SK-N-SH treated with all-trans-retinoic acid at 6 μM for 48 hours (cell line): ENCODE results near the gene GASK1B.

Experiments used
- ATAC-seq: fragments of 200-7000 bp; cut with Tn5 transposase; 3 replicates; pipeline ENCODE4 v1.9.1; 2020; ENCODE audit warnings: mild to moderate bottlenecking, moderate library complexity
- ARNTL ChIP-seq: fragments of 450-650 bp; formaldehyde crosslinking; IDR thresholded peaks from 2 replicates; pipeline ENCODE4 v1.5.0; 2020; ENCODE audit warnings: low read depth, mild to moderate bottlenecking, moderate library complexity, borderline replicate concordance
- BACH2 ChIP-seq: fragments of 250-450 bp; sonication (Bioruptor Pico); IDR thresholded peaks from 2 replicates; pipeline ENCODE4 v1.9.0; 2021; ENCODE audit warnings: mild to moderate bottlenecking, borderline replicate concordance
- CREB5 ChIP-seq: fragments of 250-450 bp; sonication (Bioruptor Pico); IDR thresholded peaks from 2 replicates; pipeline ENCODE4 v1.5.1; 2020; ENCODE audit warnings: low read depth, mild to moderate bottlenecking, moderate library complexity
- CSDC2 ChIP-seq: fragments of 250-450 bp; sonication (Bioruptor Pico); IDR thresholded peaks from 2 replicates; pipeline ENCODE4 v1.5.0; 2020; ENCODE audit warnings: mild to moderate bottlenecking, moderate library complexity
- ESRRG ChIP-seq: fragments of 250-450 bp; sonication (Bioruptor Pico); IDR thresholded peaks from 2 replicates; pipeline ENCODE4 v1.6.1; 2021; ENCODE audit warnings: mild to moderate bottlenecking
- GLIS3 ChIP-seq: fragments of 250-450 bp; sonication (Bioruptor Pico); IDR thresholded peaks from 2 replicates; pipeline ENCODE4 v1.5.0; 2020; ENCODE audit warnings: mild to moderate bottlenecking, moderate library complexity
- ISL1 ChIP-seq: fragments of 250-450 bp; sonication (Bioruptor Pico); IDR thresholded peaks from 2 replicates; pipeline ENCODE4 v2.1.2; 2022; ENCODE audit warnings: mild to moderate bottlenecking, moderate library complexity
- OSR1 ChIP-seq: fragments of 250-450 bp; sonication (Bioruptor Pico); IDR thresholded peaks from 2 replicates; pipeline ENCODE4 v1.8.0; 2022; ENCODE audit warnings: moderate library complexity, mild to moderate bottlenecking, inconsistent platforms
- RARB ChIP-seq: fragments of 250-450 bp; sonication (Bioruptor Pico); IDR thresholded peaks from 2 replicates; pipeline ENCODE4 v1.8.0; 2021; ENCODE audit warnings: mild to moderate bottlenecking, moderate library complexity
- SNAI2 ChIP-seq: fragments of 250-450 bp; sonication (Bioruptor Pico); IDR thresholded peaks from 2 replicates; pipeline ENCODE4 v1.5.0; 2020; ENCODE audit warnings: mild to moderate bottlenecking, moderate library complexity
- TCF4 ChIP-seq: fragments of 250-450 bp; sonication (Bioruptor Pico); IDR thresholded peaks from 2 replicates; pipeline ENCODE4 v1.8.0; 2021; ENCODE audit warnings: mild to moderate bottlenecking, moderate library complexity, borderline replicate concordance
- ZFP3 ChIP-seq: fragments of 250-450 bp; sonication (Bioruptor Pico); IDR thresholded peaks from 2 replicates; pipeline ENCODE4 v1.5.0; 2020; ENCODE audit warnings: mild to moderate bottlenecking, moderate library complexity
- ZFP30 ChIP-seq: fragments of 450-650 bp; formaldehyde crosslinking; IDR thresholded peaks from 2 replicates; pipeline ENCODE4 v1.5.0; 2022; ENCODE audit warnings: mild to moderate bottlenecking, moderate library complexity
- ZNF565 ChIP-seq: fragments of 450-650 bp; formaldehyde crosslinking; conservative IDR thresholded peaks from 2 replicates; pipeline ENCODE4 v1.5.0; 2020; ENCODE audit warnings: low read depth, mild to moderate bottlenecking, moderate library complexity
- ZNF70 ChIP-seq: fragments of 450-650 bp; formaldehyde crosslinking; IDR thresholded peaks from 2 replicates; pipeline ENCODE4 v1.5.0; 2020; ENCODE audit warnings: mild to moderate bottlenecking, moderate library complexity
- ZNF8 ChIP-seq: fragments of 450-650 bp; formaldehyde crosslinking; IDR thresholded peaks from 2 replicates; pipeline ENCODE4 v1.5.0; 2020; ENCODE audit warnings: mild to moderate bottlenecking, moderate library complexity
- TF ChIP-seq, protein P1 (sequence below): fragments of 250-450 bp; sonication (Bioruptor Pico); IDR thresholded peaks from 2 replicates; pipeline ENCODE4 v1.5.1; 2021; ENCODE audit warnings: mild to moderate bottlenecking, moderate library complexity
- TF ChIP-seq, protein P2 (sequence below): fragments of 250-450 bp; sonication (Bioruptor Pico); IDR thresholded peaks from 2 replicates; pipeline ENCODE4 v1.8.0; 2020; ENCODE audit warnings: mild to moderate bottlenecking, moderate library complexity, borderline replicate concordance
- TF ChIP-seq, protein P3 (sequence below): fragments of 250-450 bp; sonication (Bioruptor Pico); IDR thresholded peaks from 2 replicates; pipeline ENCODE4 v1.5.0; 2020; ENCODE audit warnings: mild to moderate bottlenecking, moderate library complexity
- TF ChIP-seq, protein P4 (sequence below): fragments of 250-450 bp; sonication (Bioruptor Pico); IDR thresholded peaks from 2 replicates; pipeline ENCODE4 v1.8.0; 2021; ENCODE audit warnings: low read depth, mild to moderate bottlenecking, moderate library complexity, borderline replicate concordance

Gene GASK1B

DNA sequence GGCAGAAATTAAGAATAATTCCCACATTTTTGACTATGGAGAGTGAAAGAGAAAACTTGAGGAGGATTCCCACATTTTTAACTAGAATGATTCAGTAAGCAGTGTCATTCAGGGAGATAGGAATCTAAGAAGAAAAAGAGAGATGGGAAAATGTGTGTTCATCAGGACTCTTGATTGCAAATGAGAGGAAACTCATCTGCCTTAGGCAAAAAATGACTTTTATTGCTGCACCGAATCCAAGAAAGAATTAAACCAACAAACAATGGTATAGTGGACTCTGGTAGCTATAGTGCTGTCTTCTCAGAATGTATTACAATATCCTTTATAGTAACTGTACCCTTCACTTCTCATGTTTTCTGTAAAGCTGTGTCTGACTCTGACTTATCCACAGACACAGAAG lies 22.5 kb upstream of the GASK1B start:
- ATAC-seq = no peak
- TF ChIP-seq CSDC2 (CRISPR knock-in tag) = no peak
- TF ChIP-seq ESRRG (CRISPR knock-in tag) = no peak
- no peak for TF ChIP-seq ARNTL
- TF ChIP-seq GLIS3 (CRISPR knock-in tag) = no peak
- TF ChIP-seq, protein P1, sequence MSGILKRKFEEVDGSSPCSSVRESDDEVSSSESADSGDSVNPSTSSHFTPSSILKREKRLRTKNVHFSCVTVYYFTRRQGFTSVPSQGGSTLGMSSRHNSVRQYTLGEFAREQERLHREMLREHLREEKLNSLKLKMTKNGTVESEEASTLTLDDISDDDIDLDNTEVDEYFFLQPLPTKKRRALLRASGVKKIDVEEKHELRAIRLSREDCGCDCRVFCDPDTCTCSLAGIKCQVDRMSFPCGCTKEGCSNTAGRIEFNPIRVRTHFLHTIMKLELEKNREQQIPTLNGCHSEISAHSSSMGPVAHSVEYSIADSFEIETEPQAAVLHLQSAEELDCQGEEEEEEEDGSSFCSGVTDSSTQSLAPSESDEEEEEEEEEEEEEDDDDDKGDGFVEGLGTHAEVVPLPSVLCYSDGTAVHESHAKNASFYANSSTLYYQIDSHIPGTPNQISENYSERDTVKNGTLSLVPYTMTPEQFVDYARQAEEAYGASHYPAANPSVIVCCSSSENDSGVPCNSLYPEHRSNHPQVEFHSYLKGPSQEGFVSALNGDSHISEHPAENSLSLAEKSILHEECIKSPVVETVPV (CRISPR knock-in tag) = no peak
- no peak for TF ChIP-seq ZNF565 (CRISPR knock-in tag)
- TF ChIP-seq, protein P2, sequence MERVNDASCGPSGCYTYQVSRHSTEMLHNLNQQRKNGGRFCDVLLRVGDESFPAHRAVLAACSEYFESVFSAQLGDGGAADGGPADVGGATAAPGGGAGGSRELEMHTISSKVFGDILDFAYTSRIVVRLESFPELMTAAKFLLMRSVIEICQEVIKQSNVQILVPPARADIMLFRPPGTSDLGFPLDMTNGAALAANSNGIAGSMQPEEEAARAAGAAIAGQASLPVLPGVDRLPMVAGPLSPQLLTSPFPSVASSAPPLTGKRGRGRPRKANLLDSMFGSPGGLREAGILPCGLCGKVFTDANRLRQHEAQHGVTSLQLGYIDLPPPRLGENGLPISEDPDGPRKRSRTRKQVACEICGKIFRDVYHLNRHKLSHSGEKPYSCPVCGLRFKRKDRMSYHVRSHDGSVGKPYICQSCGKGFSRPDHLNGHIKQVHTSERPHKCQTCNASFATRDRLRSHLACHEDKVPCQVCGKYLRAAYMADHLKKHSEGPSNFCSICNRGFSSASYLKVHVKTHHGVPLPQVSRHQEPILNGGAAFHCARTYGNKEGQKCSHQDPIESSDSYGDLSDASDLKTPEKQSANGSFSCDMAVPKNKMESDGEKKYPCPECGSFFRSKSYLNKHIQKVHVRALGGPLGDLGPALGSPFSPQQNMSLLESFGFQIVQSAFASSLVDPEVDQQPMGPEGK (CRISPR knock-in tag) = no peak
- TF ChIP-seq, protein P3, sequence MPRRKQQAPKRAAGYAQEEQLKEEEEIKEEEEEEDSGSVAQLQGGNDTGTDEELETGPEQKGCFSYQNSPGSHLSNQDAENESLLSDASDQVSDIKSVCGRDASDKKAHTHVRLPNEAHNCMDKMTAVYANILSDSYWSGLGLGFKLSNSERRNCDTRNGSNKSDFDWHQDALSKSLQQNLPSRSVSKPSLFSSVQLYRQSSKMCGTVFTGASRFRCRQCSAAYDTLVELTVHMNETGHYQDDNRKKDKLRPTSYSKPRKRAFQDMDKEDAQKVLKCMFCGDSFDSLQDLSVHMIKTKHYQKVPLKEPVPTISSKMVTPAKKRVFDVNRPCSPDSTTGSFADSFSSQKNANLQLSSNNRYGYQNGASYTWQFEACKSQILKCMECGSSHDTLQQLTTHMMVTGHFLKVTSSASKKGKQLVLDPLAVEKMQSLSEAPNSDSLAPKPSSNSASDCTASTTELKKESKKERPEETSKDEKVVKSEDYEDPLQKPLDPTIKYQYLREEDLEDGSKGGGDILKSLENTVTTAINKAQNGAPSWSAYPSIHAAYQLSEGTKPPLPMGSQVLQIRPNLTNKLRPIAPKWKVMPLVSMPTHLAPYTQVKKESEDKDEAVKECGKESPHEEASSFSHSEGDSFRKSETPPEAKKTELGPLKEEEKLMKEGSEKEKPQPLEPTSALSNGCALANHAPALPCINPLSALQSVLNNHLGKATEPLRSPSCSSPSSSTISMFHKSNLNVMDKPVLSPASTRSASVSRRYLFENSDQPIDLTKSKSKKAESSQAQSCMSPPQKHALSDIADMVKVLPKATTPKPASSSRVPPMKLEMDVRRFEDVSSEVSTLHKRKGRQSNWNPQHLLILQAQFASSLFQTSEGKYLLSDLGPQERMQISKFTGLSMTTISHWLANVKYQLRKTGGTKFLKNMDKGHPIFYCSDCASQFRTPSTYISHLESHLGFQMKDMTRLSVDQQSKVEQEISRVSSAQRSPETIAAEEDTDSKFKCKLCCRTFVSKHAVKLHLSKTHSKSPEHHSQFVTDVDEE = no peak
- TF ChIP-seq, all 23 proteins: peak for 0

DNA sequence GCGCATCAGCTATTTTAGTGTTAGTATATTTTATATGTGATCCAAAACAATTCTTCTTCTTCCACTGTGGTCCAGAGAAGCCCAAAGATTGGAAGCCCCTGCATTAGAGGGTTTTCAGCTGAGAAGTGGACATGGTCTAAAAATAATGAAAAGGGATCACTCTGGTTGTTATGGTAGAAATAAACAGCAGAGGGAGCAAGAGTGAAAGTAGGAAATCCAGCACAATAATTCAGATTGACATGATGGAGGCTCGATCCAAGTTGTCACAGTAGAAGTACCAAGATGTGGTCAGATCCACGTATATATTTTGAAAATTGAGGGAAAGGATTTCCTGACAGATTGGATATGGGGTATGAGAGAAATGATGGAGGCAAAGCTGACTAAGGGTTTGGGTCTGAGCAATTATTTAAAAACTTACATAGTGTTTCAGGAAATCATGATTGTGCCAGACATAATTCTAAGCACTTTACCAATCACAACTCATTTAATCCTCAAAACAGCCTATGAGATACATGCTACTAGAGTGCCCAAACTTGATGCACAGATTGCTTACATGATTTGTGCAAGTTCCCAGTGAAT lies 20.4 kb upstream of the GASK1B start:
- ATAC-seq = peak; percentile 59; the same call in 2 of the 3 replicates
- TF ChIP-seq ZNF70 (CRISPR knock-in tag) (no peak), ZNF565 (CRISPR knock-in tag) (no peak), ARNTL (no peak), TCF4 (CRISPR knock-in tag) (no peak), OSR1 (CRISPR knock-in tag) (no peak), ESRRG (CRISPR knock-in tag) (no peak), ISL1 (no peak), ZNF8 (no peak), ZFP3 (CRISPR knock-in tag) (no peak), CREB5 (CRISPR knock-in tag) (no peak), BACH2 (CRISPR knock-in tag) (no peak), GLIS3 (CRISPR knock-in tag) (no peak), ZFP30 (CRISPR knock-in tag) (no peak), CSDC2 (CRISPR knock-in tag) (no peak), SNAI2 (CRISPR knock-in tag) (no peak), RARB (CRISPR knock-in tag) (no peak)
- TF ChIP-seq, protein P2 (CRISPR knock-in tag) = no peak
- TF ChIP-seq, protein P1 (CRISPR knock-in tag) = no peak
- TF ChIP-seq, protein P4, sequence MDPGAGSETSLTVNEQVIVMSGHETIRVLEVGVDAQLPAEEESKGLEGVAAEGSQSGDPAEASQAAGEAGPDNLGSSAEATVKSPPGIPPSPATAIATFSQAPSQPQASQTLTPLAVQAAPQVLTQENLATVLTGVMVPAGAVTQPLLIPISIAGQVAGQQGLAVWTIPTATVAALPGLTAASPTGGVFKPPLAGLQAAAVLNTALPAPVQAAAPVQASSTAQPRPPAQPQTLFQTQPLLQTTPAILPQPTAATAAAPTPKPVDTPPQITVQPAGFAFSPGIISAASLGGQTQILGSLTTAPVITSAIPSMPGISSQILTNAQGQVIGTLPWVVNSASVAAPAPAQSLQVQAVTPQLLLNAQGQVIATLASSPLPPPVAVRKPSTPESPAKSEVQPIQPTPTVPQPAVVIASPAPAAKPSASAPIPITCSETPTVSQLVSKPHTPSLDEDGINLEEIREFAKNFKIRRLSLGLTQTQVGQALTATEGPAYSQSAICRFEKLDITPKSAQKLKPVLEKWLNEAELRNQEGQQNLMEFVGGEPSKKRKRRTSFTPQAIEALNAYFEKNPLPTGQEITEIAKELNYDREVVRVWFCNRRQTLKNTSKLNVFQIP (CRISPR knock-in tag) = no peak
- TF ChIP-seq, protein P3 = no peak
